RPMI7951 (cell line): Measurements from ENCODE around the gene UBASH3B. TPM values are rescaled to one million over a fixed set of nuclear protein-coding genes. Genes with fewer than 3 reads are reported as not detected.
"Not testable (repeated sequence)": the region's sequence is repeated elsewhere in the genome, so short reads cannot be mapped to it uniquely, and the experiment has no call there.

ENCODE experiments used
- DNase-seq: peaks from one replicate; pipeline ENCODE4 v3.0.0-alpha.2; 2012; ENCODE audit warnings: low read depth
- total RNA-seq: library from RNA; depleted of rRNA; stranded (reverse); fragments of >200 nt; shearing (Covaris generic); gene quantifications from 2 replicates; pipeline ENCODE4 v1.2.3, GENCODE V29; 2014

UBASH3B gene
- total RNA-seq, 1 experiment from 2014 or later, result 16.0 TPM

- DNase-seq, result no peak
Measured at GRCh38 chr11:122707901-122708300, 52.4 kb downstream of the UBASH3B start.

- DNase-seq, result peak; percentile 76
Measured at GRCh38 chr11:122709039-122709760, 53.7 kb downstream of the UBASH3B start.

GRCh38 chr11:122711362-122711761 lies 55.8 kb downstream of the UBASH3B start:
- DNase-seq, result no peak

GRCh38 chr11:122711831-122712381 lies 56.4 kb downstream of the UBASH3B start:
- DNase-seq, result peak; percentile 84

GRCh38 chr11:122714004-122714403 lies 58.5 kb downstream of the UBASH3B start:
- DNase-seq, result no peak

- DNase-seq, result no peak
Measured at GRCh38 chr11:122714484-122714883, 59.0 kb downstream of the UBASH3B start.

- no peak for DNase-seq
Measured at GRCh38 chr11:122715548-122716440, 60.3 kb downstream of the UBASH3B start.

- no peak for DNase-seq
Measured at GRCh38 chr11:122717264-122717867, 61.8 kb downstream of the UBASH3B start.

- peak; percentile 88 for DNase-seq
Measured at GRCh38 chr11:122720107-122720881, 64.8 kb downstream of the UBASH3B start.

- peak; percentile 72 for DNase-seq
Measured at GRCh38 chr11:122721201-122721963, 65.9 kb downstream of the UBASH3B start.

GRCh38 chr11:122721964-122722266 lies 66.4 kb downstream of the UBASH3B start:
- peak; percentile 86 for DNase-seq

- DNase-seq, result peak; percentile 17
Measured at GRCh38 chr11:122723106-122723505, 67.6 kb downstream of the UBASH3B start.

GRCh38 chr11:122723576-122723975 lies 68.1 kb downstream of the UBASH3B start:
- DNase-seq, result peak; percentile 67

GRCh38 chr11:122724520-122724919 lies 69.0 kb downstream of the UBASH3B start:
- peak; percentile 61 for DNase-seq

GRCh38 chr11:122726028-122726427 lies 70.5 kb downstream of the UBASH3B start:
- no peak for DNase-seq

GRCh38 chr11:122727101-122727929 lies 71.8 kb downstream of the UBASH3B start:
- peak; percentile 49 for DNase-seq

GRCh38 chr11:122728561-122728960 lies 73.0 kb downstream of the UBASH3B start:
- DNase-seq, result no peak

GRCh38 chr11:122729139-122729538 lies 73.6 kb downstream of the UBASH3B start:
- no peak for DNase-seq

- not testable (repeated sequence) for DNase-seq
Measured at GRCh38 chr11:122730694-122731093, 75.2 kb downstream of the UBASH3B start.

GRCh38 chr11:122731500-122731913 lies 76.0 kb downstream of the UBASH3B start:
- peak; percentile 89 for DNase-seq
